RWPE2 (cell line): ENCODE measurements around the gene CCDC191.

Source experiments
- ATAC-seq: fragments of 200-7000 bp; cut with Tn5 transposase; 3 replicates; pipeline ENCODE4 v1.9.1; 2021; ENCODE audit warnings: low read depth
- DNase-seq: peaks from one replicate; pipeline ENCODE4 v3.0.0-alpha.2; 2020; ENCODE audit warnings: low spot score
- H3K27ac ChIP-seq: fragments of 450-650 bp; 2 replicates; pipeline ENCODE4 v1.5.1; 2017; ENCODE audit warnings: mild to moderate bottlenecking; ENCODE audit not compliant: poor library complexity, severe bottlenecking
- H3K27me3 ChIP-seq: fragments of 250-450 bp; sonication (Bioruptor Pico); 2 replicates; pipeline ENCODE4 v1.5.1; 2021; ENCODE audit warnings: mild to moderate bottlenecking, moderate library complexity; ENCODE audit not compliant: insufficient read depth, poor library complexity, severe bottlenecking
- H3K36me3 ChIP-seq: fragments of 250-450 bp; sonication (Bioruptor Pico); 2 replicates; pipeline ENCODE4 v1.5.1; 2020; ENCODE audit warnings: low read depth, mild to moderate bottlenecking, moderate library complexity
- H3K4me1 ChIP-seq: fragments of 250-450 bp; sonication (Bioruptor Pico); 2 replicates; pipeline ENCODE4 v1.5.1; 2021; ENCODE audit warnings: mild to moderate bottlenecking, moderate library complexity; ENCODE audit not compliant: insufficient read depth, poor library complexity, severe bottlenecking
- H3K4me3 ChIP-seq: fragments of 250-450 bp; sonication (Bioruptor Pico); 2 replicates; pipeline ENCODE4 v1.5.1; 2021; ENCODE audit warnings: mild to moderate bottlenecking, moderate library complexity; ENCODE audit not compliant: severe bottlenecking
- H3K9me3 ChIP-seq: fragments of 250-450 bp; sonication (Bioruptor Pico); 2 replicates; pipeline ENCODE4 v1.5.1; 2021; ENCODE audit warnings: mild to moderate bottlenecking, moderate library complexity; ENCODE audit not compliant: severe bottlenecking
- TF ChIP-seq, protein P1 (sequence below): fragments of 450-650 bp; IDR thresholded peaks from one replicate; pipeline ENCODE4 v1.5.1; 2017; ENCODE audit warnings: mild to moderate bottlenecking, moderate library complexity; ENCODE audit not compliant: poor library complexity, severe bottlenecking

CCDC191 gene

DNA sequence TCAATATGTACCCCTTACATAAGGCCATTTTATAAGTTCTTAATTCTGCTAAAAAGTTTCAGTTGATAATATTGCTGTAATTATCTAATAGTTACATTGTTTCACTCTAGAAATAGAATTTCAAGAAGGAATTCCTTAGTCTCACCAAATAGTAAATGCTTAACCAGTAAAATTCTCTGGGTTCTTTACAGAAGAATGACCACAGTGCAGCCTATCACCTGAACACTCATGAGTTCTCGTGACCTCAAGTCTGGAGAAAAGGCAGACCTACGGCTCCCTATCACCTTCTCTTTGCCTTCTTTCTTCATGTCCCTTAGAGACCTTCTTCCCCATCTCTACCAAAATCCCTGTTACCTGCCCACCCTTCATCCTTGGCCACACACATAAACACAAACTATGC is 30.9 kb downstream of the CCDC191 start:
- no peaks in the 10 kb centered on the region for H3K36me3 ChIP-seq
- H3K4me1 ChIP-seq, result no peaks in the 10 kb centered on the region
- no peaks in the 10 kb centered on the region for H3K9me3 ChIP-seq
- ATAC-seq (no peak), DNase-seq (no peak)
- TF ChIP-seq, protein P1, sequence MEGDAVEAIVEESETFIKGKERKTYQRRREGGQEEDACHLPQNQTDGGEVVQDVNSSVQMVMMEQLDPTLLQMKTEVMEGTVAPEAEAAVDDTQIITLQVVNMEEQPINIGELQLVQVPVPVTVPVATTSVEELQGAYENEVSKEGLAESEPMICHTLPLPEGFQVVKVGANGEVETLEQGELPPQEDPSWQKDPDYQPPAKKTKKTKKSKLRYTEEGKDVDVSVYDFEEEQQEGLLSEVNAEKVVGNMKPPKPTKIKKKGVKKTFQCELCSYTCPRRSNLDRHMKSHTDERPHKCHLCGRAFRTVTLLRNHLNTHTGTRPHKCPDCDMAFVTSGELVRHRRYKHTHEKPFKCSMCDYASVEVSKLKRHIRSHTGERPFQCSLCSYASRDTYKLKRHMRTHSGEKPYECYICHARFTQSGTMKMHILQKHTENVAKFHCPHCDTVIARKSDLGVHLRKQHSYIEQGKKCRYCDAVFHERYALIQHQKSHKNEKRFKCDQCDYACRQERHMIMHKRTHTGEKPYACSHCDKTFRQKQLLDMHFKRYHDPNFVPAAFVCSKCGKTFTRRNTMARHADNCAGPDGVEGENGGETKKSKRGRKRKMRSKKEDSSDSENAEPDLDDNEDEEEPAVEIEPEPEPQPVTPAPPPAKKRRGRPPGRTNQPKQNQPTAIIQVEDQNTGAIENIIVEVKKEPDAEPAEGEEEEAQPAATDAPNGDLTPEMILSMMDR, result no peak
- H3K27ac ChIP-seq, result no peak overlapping the region
- H3K4me3 ChIP-seq, result no peak overlapping the region
- H3K27me3 ChIP-seq, result no peaks in the 10 kb centered on the region

DNA sequence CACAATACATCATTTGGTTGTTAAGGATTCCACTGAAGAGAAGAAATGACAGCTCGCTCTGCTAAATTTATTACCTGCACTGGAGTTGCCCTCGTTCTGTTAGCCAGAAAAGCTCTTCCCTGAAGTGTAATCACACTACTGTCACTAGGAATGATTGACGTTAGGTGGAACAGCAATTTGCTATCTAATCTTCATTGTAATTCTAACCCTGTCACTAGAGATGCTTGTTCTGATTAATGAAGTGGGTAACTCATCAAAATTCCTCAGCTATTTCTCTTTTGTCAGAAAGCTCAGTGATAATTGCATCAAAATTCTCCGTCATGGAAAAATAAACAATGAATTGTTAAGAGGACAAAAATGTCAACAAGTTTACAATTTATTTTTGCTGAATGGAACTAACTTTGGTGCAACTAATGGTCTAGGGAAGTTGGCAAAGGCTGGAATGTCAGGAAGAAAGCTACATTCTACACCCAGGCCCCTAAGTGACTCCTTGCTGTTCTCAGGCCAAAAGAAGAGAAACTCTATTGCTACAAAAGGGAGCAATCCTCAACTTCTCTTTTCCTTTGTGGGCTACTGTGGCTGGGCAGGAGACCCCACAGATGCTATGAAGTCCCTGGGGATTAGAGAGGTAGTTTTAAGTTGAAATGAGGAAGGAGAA is 34.1 kb downstream of the CCDC191 start:
- H3K27me3 ChIP-seq, result no peaks in the 10 kb centered on the region
- no peaks in the 10 kb centered on the region for H3K9me3 ChIP-seq
- no peak for ATAC-seq
- no peaks in the 10 kb centered on the region for H3K4me1 ChIP-seq
- no peak overlapping the region for H3K4me3 ChIP-seq
- H3K36me3 ChIP-seq, result no peaks in the 10 kb centered on the region
- DNase-seq, result no peak
- TF ChIP-seq, protein P1, result no peak
- no peak overlapping the region for H3K27ac ChIP-seq

DNA sequence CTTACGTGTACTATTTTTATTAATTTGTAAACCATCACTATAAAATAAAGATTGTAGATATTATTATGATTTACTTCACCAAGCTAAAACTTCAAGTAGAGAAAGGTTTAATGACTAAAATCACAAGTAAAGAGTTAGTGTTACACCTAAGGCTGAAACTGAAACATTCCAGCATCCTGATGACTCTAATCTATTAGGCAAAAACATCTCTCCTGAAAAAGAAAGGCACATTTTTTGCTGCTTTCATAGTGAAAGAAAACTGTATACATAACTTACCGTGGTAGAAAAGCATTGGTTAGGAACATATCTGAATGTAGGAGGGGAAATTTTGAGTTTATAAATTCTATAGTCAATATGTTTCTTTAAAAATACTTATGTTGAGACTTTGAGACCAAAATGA is 35.4 kb downstream of the CCDC191 start:
- H3K9me3 ChIP-seq, result no peaks in the 10 kb centered on the region
- H3K27ac ChIP-seq, result no peak overlapping the region
- no peak overlapping the region for H3K4me3 ChIP-seq
- no peaks in the 10 kb centered on the region for H3K4me1 ChIP-seq
- no peak for ATAC-seq
- no peaks in the 10 kb centered on the region for H3K27me3 ChIP-seq
- H3K36me3 ChIP-seq, result no peaks in the 10 kb centered on the region
- TF ChIP-seq, protein P1, result no peak
- DNase-seq, result no peak

DNA sequence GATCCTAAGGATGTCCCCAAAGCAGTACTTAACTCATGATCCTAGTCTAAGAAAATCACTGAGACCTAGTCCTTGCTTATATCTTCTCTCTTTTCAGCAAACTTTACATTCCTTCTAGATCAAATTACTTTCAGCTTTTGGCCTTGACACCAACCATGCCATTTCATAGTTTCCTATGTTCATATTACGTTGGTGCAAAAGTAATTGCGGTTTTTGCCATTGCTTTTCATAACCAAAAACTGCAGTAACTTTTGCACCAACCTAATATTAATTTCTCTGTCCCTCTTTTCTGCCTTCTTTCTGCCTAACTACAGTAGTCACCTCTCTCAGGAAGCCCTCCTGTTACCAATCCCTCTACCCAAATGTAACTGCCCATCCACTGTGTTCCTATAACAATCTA is 36.8 kb downstream of the CCDC191 start:
- TF ChIP-seq, protein P1, result no peak
- no peaks in the 10 kb centered on the region for H3K36me3 ChIP-seq

DNA sequence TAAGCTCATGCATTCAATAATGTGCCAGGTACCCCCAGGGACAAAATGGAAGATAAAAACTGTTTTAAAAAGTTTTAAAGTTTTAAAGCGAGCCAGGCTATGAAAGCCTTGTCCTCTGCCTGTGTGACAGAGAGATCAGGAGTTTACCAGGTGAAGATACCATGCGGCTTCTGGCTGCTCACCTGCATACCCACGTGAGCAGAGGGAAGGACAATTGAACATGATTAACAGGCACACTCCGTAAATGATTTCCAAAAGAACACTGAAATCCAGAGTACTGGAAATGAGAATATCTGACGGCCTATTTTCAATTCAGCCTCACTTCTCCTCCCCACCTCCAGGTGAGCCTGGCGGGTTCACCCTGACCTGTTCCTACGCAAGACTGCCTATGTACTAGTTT is 42.1 kb downstream of the CCDC191 start:
- Histone ChIP-seq H3K4me1 (no peaks in the 10 kb centered on the region), H3K9me3 (no peaks in the 10 kb centered on the region), H3K27ac (no peak overlapping the region), H3K27me3 (no peaks in the 10 kb centered on the region), H3K36me3 (no peaks in the 10 kb centered on the region), H3K4me3 (no peak overlapping the region)
- ATAC-seq, result no peak
- no peak for DNase-seq
- TF ChIP-seq, protein P1, result no peak

More for the DNA sequence above, 36.8 kb downstream of the CCDC191 start:
- Histone ChIP-seq H3K27me3 (no peaks in the 10 kb centered on the region), H3K9me3 (no peaks in the 10 kb centered on the region), H3K4me3 (no peak overlapping the region), H3K27ac (no peak overlapping the region), H3K4me1 (no peaks in the 10 kb centered on the region)
- DNase-seq (no peak), ATAC-seq (no peak)
